Skeletal muscle tissue (tissue), 4 donors: Measurements from ENCODE around the gene ADGRG2. TPM values are rescaled to one million over a fixed set of nuclear protein-coding genes. Genes with fewer than 3 reads are reported as not detected.

Experiments used
- H3K27ac ChIP-seq: one replicate; pipeline ENCODE4 v1.7.0; 2013; ENCODE audit warnings: mild to moderate bottlenecking, low read depth, low read length, inconsistent platforms
- H3K27me3 ChIP-seq, 3 donors: one replicate each; pipeline ENCODE4 v1.7.0; 2013; ENCODE audit warnings: low read length in 3 of 3; ENCODE audit not compliant: control insufficient read depth in 3 of 3, insufficient read depth in 3 of 3
- H3K36me3 ChIP-seq, 3 donors: one replicate each; pipeline ENCODE4 v1.7.0; 2013; ENCODE audit warnings: low read length in 3 of 3; ENCODE audit not compliant: control insufficient read depth in 3 of 3, insufficient read depth in 3 of 3
- H3K4me1 ChIP-seq, 3 donors: one replicate each; pipeline ENCODE4 v1.7.0; 2013; ENCODE audit warnings: low read length in 3 of 3, mild to moderate bottlenecking in 3 of 3; ENCODE audit not compliant: control insufficient read depth in 3 of 3, insufficient read depth in 3 of 3
- H3K4me3 ChIP-seq, 3 donors: one replicate each; pipeline ENCODE4 v1.7.0; 2013; ENCODE audit warnings: low read length in 3 of 3
- H3K9ac ChIP-seq, 3 donors: one replicate each; pipeline ENCODE4 v1.7.0; 2013; ENCODE audit warnings: low read length in 3 of 3, mild to moderate bottlenecking in 3 of 3, moderate library complexity in 2 of 3, low read depth in 1 of 3
- H3K9me3 ChIP-seq, 3 donors: one replicate each; pipeline ENCODE4 v1.7.0; 2013; ENCODE audit warnings: low read length in 3 of 3; ENCODE audit not compliant: control insufficient read depth in 3 of 3
- total RNA-seq: library from RNA; depleted of rRNA; stranded (reverse); fragments of >200 nt; gene quantifications from one replicate; pipeline ENCODE4 v1.2.3, GENCODE V29; 2014
- donor health status: Osteomylitis.

Gene ADGRG2
- total RNA-seq, 1 donor from 2014 or later, result 7.8 TPM

GRCh38 chrX:19129694-19130093 lies 7.4 kb upstream of the ADGRG2 start:
- Histone ChIP-seq H3K36me3 (no peaks in the 10 kb centered on the region), H3K4me3 (no peak overlapping the region), H3K27me3 (no peaks in the 10 kb centered on the region), H3K9me3 (no peaks in the 10 kb centered on the region), H3K9ac (no peak overlapping the region), H3K4me1 (no peaks in the 10 kb centered on the region), H3K27ac (no peak overlapping the region)

DNA sequence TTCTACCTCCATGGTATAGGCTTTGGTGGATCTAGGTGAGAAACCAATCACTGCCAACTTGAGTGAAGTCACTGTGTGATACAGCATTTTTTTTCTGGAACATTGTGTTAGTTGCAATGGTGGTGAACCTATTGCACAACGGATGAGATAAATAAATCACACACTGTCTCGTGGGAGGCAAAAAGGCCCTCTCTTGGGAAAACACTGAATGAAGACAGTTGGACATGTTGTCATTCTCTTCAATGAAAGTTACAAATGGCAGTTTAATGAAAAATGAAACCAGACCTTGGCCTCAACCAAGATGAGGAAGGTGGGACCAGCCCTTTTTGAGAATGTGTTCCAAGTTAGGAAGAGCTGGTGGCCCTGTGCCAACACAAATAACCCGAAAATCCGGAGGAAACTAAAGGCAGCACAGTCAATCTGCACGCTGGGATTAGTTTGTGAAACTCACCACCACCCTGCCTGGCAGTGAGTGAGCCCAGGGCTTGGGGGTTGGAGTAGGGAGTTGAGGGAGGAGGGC lies 5.4 kb upstream of the ADGRG2 start:
- H3K27me3 ChIP-seq, result peaks cover 0 to 17% (median 3%) of the 10 kb centered on the region in 3 donors
- no peak overlapping the region for H3K4me3 ChIP-seq
- H3K27ac ChIP-seq, result no peak overlapping the region
- no peak overlapping the region for H3K9ac ChIP-seq
- no peaks in the 10 kb centered on the region for H3K36me3 ChIP-seq
- H3K4me1 ChIP-seq, result no peaks in the 10 kb centered on the region
- no peaks in the 10 kb centered on the region for H3K9me3 ChIP-seq

DNA sequence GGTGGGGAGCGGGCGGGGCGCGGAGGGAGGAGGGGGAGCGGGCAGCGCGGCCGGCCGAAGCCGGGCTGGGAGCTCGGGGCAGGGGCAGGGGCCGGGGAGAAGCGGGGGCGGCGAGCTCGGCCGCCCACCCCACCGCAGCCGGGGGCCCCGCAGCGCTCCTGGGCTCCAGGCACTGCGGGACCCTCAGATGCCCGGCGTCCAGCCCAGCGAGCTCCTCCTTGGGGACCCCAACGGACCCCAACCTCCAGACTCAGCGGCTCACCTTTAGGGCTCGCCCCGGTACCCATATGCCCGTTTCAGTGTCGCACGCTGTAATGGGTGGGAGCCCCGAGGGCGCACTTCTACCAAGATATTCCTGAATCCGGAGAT lies 357 bp upstream of the ADGRG2 start:
- Histone ChIP-seq H3K4me1 (no peaks in the 10 kb centered on the region), H3K27ac (no peak overlapping the region), H3K4me3 (no peak overlapping the region), H3K9ac (no peak overlapping the region), H3K27me3 (peaks cover 3 to 30% (median 4%) of the 10 kb centered on the region in 3 donors), H3K36me3 (no peaks in the 10 kb centered on the region), H3K9me3 (no peaks in the 10 kb centered on the region)

DNA sequence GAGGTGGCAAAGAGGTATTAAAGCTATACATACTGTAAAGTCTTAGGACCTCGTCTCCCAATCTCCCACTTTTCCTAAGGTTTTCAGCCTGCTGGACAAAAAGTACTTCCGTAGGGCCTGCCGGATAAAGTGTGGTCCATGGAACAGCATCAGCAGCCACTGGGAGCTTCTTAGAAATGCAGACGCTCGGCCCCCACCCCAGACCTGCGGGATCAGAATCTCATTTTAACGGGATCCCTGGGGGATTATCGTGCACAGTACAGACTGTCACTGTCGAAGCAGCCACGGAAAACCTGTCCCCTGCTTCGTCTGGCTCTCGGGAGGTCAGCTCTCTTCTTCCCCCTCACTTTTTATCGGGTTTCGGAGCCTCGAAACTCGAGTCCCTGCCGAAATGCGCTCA lies 802 bp downstream of the ADGRG2 start:
- Histone ChIP-seq H3K9ac (no peak overlapping the region), H3K4me3 (no peak overlapping the region), H3K27me3 (peaks cover 3 to 30% (median 4%) of the 10 kb centered on the region in 3 donors), H3K27ac (no peak overlapping the region), H3K9me3 (no peaks in the 10 kb centered on the region), H3K36me3 (no peaks in the 10 kb centered on the region), H3K4me1 (no peaks in the 10 kb centered on the region)

GRCh38 chrX:19110642-19111041 lies 11.6 kb downstream of the ADGRG2 start:
- no peak overlapping the region for H3K4me3 ChIP-seq
- H3K9ac ChIP-seq, result no peak overlapping the region
- H3K36me3 ChIP-seq, result no peaks in the 10 kb centered on the region
- H3K4me1 ChIP-seq, result no peaks in the 10 kb centered on the region
- no peaks in the 10 kb centered on the region for H3K9me3 ChIP-seq
- no peak overlapping the region for H3K27ac ChIP-seq
- peaks cover 0 to 5% (median 0%) of the 10 kb centered on the region in 3 donors for H3K27me3 ChIP-seq

GRCh38 chrX:19107035-19107434 lies 15.2 kb downstream of the ADGRG2 start:
- H3K9me3 ChIP-seq, result no peaks in the 10 kb centered on the region
- no peaks in the 10 kb centered on the region for H3K27me3 ChIP-seq
- no peaks in the 10 kb centered on the region for H3K4me1 ChIP-seq
- no peaks in the 10 kb centered on the region for H3K36me3 ChIP-seq
- no peak overlapping the region for H3K27ac ChIP-seq
- no peak overlapping the region for H3K4me3 ChIP-seq
- no peak overlapping the region for H3K9ac ChIP-seq

DNA sequence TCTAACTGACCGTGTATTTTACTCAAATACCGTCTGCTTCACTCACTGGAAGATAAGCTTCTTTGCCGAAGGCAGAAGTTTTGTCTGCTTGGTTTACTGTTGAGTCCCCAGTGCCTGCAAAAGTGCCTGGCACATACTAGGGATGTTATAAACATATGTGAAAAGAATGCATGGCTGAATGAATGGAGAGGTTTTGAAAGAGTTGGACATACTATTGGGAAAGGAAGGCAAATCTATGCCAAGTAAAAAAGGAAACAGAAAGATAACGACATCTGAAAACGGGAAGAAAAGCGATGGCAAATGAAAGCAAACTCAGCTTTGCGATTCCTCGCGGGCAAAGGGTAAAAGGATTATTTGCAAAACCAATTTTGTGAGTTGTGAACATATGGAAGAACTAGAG lies 21.7 kb downstream of the ADGRG2 start:
- Histone ChIP-seq H3K27me3 (no peaks in the 10 kb centered on the region), H3K9me3 (no peaks in the 10 kb centered on the region), H3K36me3 (no peaks in the 10 kb centered on the region), H3K9ac (no peak overlapping the region), H3K4me3 (no peak overlapping the region), H3K4me1 (no peaks in the 10 kb centered on the region), H3K27ac (no peak overlapping the region)

DNA sequence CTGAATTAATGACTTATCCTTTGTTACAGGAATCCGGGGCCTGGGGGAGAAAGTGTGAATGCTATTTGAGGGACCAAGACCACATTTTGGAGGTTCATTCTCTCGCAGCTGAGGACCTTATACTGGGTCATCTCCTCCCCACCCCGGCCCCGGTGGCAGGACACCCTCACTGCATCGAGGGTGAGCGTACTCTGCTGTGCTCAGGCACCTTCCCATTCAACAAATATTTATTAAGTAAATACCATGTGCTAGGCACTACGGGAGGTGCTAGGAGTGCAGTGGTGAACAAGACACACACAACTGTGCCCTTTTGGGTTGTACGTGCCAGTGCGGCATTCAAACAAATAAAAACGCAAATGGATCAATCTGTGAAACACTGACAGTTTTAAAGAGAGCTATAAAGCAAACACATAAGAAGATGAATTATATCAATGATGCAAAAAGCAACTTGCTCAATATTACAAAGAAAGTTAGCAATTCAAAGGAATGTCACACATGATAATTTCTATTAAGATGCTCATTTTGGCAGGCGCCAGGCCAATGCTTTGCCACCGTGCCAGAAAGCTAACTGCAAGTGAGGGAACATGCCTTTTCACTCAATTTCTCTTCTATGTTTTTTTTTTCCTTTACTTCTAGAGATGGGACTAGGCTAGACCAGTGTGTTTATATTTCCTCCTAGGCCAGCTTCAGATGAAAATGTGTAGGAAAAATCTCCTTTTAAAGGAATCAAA lies 24.6 kb downstream of the ADGRG2 start:
- Histone ChIP-seq H3K4me1 (no peaks in the 10 kb centered on the region), H3K36me3 (no peaks in the 10 kb centered on the region), H3K9me3 (no peaks in the 10 kb centered on the region), H3K4me3 (no peak overlapping the region), H3K27me3 (no peaks in the 10 kb centered on the region), H3K27ac (no peak overlapping the region), H3K9ac (no peak overlapping the region)

- no peaks in the 10 kb centered on the region for H3K9me3 ChIP-seq
- no peaks in the 10 kb centered on the region for H3K27me3 ChIP-seq
- no peak overlapping the region for H3K9ac ChIP-seq
- no peaks in the 10 kb centered on the region for H3K36me3 ChIP-seq
- H3K27ac ChIP-seq, result no peak overlapping the region
- H3K4me3 ChIP-seq, result no peak overlapping the region
- H3K4me1 ChIP-seq, result no peaks in the 10 kb centered on the region
These were observed 25.7 kb downstream of the ADGRG2 start for GRCh38 chrX:19096586-19096985.

DNA sequence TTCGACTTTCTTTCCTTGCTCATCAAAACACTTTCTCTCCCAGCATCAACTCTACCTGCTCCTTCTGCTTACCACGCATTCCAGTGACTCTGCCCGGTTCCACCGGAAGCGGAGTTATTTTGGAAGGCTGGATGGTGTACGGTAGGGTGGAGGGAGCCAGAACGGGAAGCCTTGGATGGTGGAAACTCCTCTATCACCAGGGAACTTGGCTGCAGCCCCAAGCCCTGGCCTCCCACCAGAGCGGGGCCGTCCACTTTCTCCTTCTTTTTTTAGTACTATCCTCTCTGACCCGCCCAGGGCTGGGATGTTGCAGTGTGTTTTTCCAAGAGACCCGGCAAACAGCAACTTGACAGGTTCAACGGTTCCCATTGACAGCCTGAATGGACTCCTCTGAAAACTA lies 27.6 kb downstream of the ADGRG2 start:
- Histone ChIP-seq H3K9me3 (peaks cover 0 to 2% (median 0%) of the 10 kb centered on the region in 3 donors), H3K9ac (no peak overlapping the region), H3K4me3 (no peak overlapping the region), H3K36me3 (no peaks in the 10 kb centered on the region), H3K27me3 (no peaks in the 10 kb centered on the region), H3K4me1 (no peaks in the 10 kb centered on the region), H3K27ac (no peak overlapping the region)
